ENCODE measurements around the gene LGSN. TPM values are rescaled to one million over a fixed set of nuclear protein-coding genes. Genes with fewer than 3 reads are reported as not detected.

LGSN gene, protein sequence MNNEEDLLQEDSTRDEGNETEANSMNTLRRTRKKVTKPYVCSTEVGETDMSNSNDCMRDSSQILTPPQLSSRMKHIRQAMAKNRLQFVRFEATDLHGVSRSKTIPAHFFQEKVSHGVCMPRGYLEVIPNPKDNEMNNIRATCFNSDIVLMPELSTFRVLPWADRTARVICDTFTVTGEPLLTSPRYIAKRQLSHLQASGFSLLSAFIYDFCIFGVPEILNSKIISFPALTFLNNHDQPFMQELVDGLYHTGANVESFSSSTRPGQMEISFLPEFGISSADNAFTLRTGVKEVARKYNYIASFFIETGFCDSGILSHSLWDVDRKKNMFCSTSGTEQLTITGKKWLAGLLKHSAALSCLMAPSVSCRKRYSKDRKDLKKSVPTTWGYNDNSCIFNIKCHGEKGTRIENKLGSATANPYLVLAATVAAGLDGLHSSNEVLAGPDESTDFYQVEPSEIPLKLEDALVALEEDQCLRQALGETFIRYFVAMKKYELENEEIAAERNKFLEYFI
- not detected in 2 replicates for total RNA-seq

DNA sequence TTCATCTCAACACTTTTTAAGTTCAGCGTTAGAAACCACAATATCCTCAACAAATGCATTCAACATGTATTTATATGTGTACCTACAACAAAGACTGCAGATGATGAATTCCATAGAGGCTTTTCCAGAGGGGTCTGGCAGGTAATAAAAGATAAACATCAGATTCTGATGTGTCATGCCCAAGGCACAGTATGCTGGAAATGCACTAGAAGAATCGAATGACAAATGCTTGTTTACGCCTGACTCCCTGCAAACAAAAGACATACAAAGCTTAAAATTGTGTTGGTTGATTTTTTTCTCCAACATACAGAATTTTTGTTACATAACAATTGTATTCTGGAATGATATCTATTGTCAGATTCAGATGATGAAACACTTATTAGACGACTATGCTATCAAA, at the start of gene LGSN:
Gene LGSN, minus strand, starts transcription at position 45 of the 400 bp plus-strand sequence. Its CDS starts 40 bp downstream, at position 5.

Other genes starting within 250 kb of the LGSN start
- gene FKBP1C, start 108.5 kb downstream of the LGSN start, total RNA-seq = 0.34 and 0.93 TPM in 2 replicates

Measured in nasal cavity respiratory epithelium epithelial cell of viscerocranial mucosa (primary cell).